AG10803 (cell line): ENCODE results near the gene TLX2.
A peak's percentile ranks its signal among the peaks of the same experiment; 100 is the strongest.
"Not testable (repeated sequence)": the region's sequence is repeated elsewhere in the genome, so short reads cannot be mapped to it uniquely, and the experiment has no call there.

Experiments used
- DNase-seq: peaks from one replicate; pipeline ENCODE4 v3.0.0; 2010; ENCODE audit warnings: low read depth
- H3K4me3 ChIP-seq: 2 replicates; pipeline ENCODE4 v1.5.1; 2011; ENCODE audit warnings: mild to moderate bottlenecking, low read length, control low read depth
- TF ChIP-seq, protein P1 (sequence below): conservative IDR thresholded peaks from 2 replicates; pipeline ENCODE4 v1.5.1; 2011; ENCODE audit warnings: mild to moderate bottlenecking, low read length, control low read depth, inconsistent platforms

TLX2 gene

GRCh38 chr2:74514368-74515270, at the start of gene TLX2:
Gene TLX2, plus strand, starts transcription at chr2:74514450. Its CDS starts 357 bp downstream, at chr2:74514807.
- DNase-seq = no peak
- TF ChIP-seq, protein P1, sequence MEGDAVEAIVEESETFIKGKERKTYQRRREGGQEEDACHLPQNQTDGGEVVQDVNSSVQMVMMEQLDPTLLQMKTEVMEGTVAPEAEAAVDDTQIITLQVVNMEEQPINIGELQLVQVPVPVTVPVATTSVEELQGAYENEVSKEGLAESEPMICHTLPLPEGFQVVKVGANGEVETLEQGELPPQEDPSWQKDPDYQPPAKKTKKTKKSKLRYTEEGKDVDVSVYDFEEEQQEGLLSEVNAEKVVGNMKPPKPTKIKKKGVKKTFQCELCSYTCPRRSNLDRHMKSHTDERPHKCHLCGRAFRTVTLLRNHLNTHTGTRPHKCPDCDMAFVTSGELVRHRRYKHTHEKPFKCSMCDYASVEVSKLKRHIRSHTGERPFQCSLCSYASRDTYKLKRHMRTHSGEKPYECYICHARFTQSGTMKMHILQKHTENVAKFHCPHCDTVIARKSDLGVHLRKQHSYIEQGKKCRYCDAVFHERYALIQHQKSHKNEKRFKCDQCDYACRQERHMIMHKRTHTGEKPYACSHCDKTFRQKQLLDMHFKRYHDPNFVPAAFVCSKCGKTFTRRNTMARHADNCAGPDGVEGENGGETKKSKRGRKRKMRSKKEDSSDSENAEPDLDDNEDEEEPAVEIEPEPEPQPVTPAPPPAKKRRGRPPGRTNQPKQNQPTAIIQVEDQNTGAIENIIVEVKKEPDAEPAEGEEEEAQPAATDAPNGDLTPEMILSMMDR = no peak
- no peak within 1 kb of the TSS for H3K4me3 ChIP-seq

DNA sequence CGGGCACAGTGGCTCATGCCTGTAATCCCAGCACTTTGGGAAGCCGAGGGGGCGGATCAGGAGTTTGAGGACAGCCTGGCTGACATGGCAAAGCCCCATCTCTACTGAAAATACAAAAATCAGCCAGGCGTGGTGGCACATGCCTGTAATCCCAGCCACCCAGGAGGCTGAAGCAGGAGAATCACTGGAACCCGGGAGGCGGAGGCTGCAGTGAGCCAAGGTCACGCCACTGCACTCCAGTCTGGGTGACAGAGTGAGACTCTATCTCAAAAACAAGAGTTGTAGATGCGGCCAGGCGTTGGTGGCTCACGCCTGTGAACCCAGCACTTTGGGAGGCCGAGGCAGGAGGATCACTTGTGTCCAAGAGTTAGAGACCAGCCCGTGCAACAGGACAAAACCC, 43.5 kb upstream of the TLX2 start:
- not testable (repeated sequence) for H3K4me3 ChIP-seq, DNase-seq

DNA sequence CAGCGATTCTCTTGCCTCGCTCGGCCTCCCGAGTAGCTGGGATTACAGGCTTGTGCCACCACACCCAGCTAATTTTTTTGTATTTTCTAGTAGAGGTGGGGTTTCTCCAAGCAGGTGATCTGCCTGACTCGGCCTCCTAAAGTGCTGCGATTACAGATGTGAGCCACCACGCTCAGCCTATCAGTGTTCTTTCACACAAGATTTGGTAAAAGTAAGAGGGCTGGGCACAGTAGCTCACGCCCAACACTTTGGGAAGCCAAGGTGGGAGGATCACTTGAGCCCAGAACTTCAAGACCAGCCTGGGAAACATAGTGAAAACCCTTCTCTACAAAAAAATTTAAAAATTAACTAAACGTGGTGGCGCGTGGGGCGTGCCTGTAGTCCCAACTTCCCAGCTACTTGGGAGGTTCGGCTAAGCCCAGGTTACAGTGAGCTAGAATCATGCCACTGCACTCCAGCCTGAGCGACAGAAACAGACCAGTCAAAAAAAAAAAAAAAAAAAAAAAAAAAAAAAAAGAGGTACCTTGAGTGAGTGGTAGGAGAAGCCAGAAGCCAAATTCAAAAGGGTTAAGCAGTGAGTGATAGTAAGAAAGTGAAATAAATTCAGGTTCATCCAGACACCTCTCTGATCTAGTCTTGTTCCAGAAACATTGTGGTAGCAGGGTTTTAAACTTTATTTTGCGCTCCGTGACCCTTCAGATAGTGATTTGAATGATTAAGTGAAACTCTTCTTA, 42.8 kb upstream of the TLX2 start:
- DNase-seq = no peak
- TF ChIP-seq, protein P1 = no peak
- H3K4me3 ChIP-seq = peak overlapping the region; percentile 95

DNA sequence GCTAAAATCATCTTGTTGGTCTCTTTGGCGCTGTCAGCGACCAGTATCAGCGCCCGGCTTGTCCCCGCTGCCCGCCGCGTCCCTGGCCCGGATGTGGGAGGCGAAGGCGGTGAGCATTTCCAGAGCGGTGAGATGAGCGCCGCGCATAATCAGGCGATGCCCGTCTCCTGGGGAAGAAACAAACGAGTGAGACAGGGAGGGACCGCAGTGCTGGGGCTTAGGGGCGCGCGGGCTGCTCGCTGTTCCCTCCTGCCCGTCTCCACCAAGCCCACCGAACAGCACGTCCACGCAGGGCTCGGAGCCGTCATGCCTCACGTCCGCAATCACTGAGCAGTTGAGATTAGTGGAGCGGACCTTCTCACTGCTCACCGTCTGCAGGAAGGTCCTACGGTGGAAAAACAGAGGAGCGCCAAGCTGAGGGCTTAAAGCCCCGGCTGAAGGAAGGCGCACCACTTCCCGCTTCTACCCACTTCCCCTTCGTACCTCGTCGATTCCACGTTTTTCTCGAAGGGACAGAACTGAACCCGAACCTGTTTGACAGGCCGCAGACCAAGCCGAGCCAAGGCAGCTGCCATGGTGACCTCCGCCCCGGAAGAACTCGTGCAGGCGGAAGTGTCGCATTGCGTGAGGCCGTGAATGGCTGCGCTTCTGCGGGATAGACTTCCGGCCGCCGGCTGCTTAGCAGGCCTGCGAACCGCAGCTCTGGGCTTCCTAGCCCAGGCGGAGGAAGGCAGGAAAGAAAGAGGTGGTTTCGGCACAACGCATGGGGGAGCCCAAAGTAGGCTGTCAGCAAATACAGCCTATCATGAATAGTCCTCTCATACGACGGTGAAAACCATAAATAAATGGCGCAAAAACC, 41.9 kb upstream of the TLX2 start, which contains the start of gene MRPL53:
Gene MRPL53, minus strand, starts transcription at position 595 of the 859 bp plus-strand sequence. Its CDS starts 20 bp downstream, at position 575.
- peak; percentile 93 for DNase-seq
- peak within 1 kb of the TSS; percentile 95 for H3K4me3 ChIP-seq
- TF ChIP-seq, protein P1 = no peak

DNA sequence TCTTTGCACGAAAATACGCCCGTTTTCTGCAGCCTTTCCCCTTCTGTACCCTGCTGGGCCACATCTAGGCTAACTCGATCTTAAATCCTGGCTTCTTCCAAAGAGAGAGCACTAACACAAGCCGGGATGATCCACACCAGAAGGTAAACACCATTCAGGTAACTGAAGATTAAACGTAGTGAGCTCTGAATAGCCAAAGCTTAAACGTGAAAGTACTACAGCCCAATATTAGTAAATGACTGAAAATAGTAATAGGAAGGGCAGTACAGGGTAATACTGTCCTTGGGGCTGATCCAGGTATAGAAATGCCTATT, 41.3 kb upstream of the TLX2 start:
- TF ChIP-seq, protein P1 = no peak
- H3K4me3 ChIP-seq = peak overlapping the region; percentile 95
- DNase-seq = no peak

- no peak for DNase-seq
- H3K4me3 ChIP-seq = no peak overlapping the region
- TF ChIP-seq, protein P1 = no peak
Measured at GRCh38 chr2:74474481-74474880, 39.8 kb upstream of the TLX2 start.

DNA sequence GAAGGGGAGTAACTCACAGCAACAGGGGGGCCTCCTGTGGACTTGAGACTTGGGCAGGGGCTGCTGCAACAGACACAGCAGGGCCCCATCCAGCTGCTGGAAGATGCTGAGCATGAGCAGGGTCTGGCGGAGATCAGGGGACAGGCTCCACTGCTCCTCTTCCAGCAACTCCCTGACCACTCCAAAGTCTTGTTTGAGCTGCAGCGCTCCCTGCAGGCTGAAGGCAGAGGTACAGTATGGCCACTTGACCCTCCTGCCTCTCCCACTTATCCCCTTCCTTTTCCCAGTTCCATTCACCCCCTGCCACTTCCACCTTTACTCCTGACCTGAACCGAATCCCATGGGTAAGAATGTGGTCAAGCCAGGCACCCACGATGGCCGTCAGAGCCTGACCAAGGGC, 39.4 kb upstream of the TLX2 start:
- DNase-seq = no peak
- H3K4me3 ChIP-seq = no peak overlapping the region
- TF ChIP-seq, protein P1 = peak; percentile 26
